Measurements from ENCODE around the gene EEFSEC.

Gene EEFSEC

DNA sequence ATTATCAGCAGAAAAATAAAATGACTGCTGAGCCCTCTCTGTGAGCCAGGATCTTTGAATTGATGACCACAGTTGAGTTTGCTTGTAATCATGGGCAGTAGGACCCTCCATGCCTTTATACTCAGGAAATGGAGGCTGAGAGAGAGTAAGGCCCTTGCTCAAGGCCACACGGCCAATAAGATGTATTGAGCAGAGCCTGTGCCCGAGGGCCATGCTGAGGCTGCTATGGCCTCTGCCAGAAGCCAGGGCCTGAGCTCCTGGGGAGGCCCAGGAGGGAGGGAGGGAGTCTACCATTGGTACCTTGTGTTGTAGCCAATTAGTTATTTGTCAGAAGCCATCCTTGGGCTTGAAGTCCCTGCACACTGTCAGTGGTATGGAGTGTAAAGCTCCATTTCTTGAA lies 162.0 kb downstream of the EEFSEC start:
- TF ChIP-seq HDGF (IDR thresholded peaks at IDR 0.05; ENCODE audit: borderline replicate concordance) (no peak), FOXK2 (IDR thresholded peaks at IDR 0.05) (no peak), NFRKB (IDR thresholded peaks at IDR 0.05) (no peak), ZNF384 (IDR thresholded peaks at IDR 0.05) (no peak), BHLHE40 (IDR thresholded peaks at IDR 0.05; ENCODE audit: borderline replicate concordance) (no peak)
- ChIA-PET CTCF (no interaction called here), POLR2A (no interaction called here)
- DNase-seq (ENCODE audit: extremely low spot score), result no peak

DNA sequence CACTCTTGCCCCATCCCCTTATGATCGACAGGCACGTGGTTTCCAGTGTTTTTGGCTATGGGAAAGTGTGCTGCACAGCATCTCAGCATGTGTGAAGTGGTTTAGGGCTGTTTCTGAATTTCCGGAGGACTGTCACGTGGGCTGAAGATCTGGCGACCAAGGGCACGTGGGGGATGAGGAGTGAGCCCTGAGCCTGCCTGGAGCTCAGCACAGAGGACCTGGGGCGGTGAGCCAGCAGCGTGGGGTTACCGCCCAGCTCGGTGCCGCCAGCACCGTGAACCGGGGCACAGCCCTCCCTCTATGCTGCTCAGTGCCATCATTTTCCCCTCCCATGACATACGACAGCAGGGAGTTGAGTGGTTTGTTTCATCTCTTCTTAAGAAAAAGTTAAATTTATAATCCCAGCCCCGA lies 163.2 kb downstream of the EEFSEC start:
- ChIA-PET POLR2A (no interaction called here), CTCF (no interaction called here)
- TF ChIP-seq SP1 (IDR thresholded peaks at IDR 0.05) (no peak), FOXK2 (IDR thresholded peaks at IDR 0.05) (no peak), ZNF384 (IDR thresholded peaks at IDR 0.05) (no peak), ARNT (IDR thresholded peaks at IDR 0.05) (no peak), ELF4 (IDR thresholded peaks at IDR 0.05) (no peak), L3MBTL2 (conservative IDR thresholded peaks at IDR 0.05) (no peak)
- TF ChIP-seq, protein P1, sequence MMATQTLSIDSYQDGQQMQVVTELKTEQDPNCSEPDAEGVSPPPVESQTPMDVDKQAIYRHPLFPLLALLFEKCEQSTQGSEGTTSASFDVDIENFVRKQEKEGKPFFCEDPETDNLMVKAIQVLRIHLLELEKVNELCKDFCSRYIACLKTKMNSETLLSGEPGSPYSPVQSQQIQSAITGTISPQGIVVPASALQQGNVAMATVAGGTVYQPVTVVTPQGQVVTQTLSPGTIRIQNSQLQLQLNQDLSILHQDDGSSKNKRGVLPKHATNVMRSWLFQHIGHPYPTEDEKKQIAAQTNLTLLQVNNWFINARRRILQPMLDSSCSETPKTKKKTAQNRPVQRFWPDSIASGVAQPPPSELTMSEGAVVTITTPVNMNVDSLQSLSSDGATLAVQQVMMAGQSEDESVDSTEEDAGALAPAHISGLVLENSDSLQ (IDR thresholded peaks at IDR 0.05), result no peak
- DNase-seq (ENCODE audit: extremely low spot score), result no peak

DNA sequence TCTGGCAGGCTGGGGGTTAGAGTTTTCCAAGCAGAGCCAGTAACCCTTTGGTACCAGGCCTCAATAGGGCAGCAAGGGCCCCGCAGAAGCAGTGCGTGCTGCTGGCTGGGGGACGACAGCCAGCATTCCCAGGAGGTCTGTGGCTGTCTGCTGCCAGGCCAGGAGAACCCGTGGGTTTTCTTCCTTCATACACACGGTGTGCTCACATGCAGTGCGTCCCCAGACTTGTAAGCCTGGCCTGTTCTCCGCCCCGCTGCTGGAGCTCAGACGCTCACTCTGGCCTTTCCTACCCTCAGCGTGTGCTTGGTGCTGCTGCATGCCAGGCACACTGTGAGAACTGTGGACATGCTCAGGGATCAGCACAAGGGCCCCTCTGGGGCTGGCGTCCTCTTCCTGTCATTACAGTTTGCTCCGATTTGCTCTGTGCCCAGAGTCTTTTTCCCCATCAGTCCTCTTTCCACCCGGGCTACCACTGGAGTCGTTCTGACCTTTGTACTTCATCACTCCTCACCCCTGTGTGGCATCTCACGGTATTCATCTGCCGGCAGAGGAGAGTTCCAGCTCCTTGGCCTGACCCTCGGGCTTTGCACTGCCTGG lies 163.9 kb downstream of the EEFSEC start:
- DNase-seq (ENCODE audit: extremely low spot score), result no peak
- POLR2A ChIA-PET, result no interaction called here
- CTCF ChIA-PET, result no interaction called here
- TF ChIP-seq, protein P1 (IDR thresholded peaks at IDR 0.05), result no peak
- TF ChIP-seq LEF1 (IDR thresholded peaks at IDR 0.05; ENCODE audit: borderline replicate concordance) (no peak), CTBP1 (IDR thresholded peaks at IDR 0.05; ENCODE audit: borderline replicate concordance) (no peak), ZNF384 (IDR thresholded peaks at IDR 0.05) (no peak), SUZ12 (IDR thresholded peaks at IDR 0.05) (no peak), ARNT (IDR thresholded peaks at IDR 0.05) (no peak), HDGF (IDR thresholded peaks at IDR 0.05; ENCODE audit: borderline replicate concordance) (no peak), TARDBP (IDR thresholded peaks at IDR 0.05) (no peak)

DNA sequence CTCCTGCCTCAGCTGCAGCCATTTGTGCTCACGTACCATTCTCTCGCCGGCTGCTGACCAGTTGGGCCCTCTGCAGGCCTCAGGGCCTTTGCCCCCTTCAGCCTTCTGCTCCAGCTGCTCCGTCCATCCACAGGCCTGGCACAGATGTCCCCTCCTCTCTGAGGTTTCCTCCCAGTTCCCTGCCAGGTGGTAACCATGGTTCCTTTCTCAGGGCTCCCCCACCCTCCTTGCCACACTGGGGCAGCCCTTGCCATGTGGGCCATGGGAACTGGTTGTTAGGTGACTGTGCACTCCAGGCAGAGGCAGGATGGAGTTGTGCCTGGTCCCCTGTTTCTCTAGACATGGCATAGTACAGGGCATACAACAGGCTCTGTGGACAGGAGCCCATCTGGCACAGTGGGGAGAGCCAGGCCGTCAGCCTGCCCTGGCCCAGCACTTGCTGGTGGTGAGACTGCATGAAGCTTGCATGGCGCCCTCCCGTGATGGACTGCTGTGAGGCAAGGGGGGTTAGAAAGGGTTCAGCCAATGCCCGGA lies 164.5 kb downstream of the EEFSEC start:
- POLR2A ChIA-PET, result no interaction called here
- CTCF ChIA-PET, result no interaction called here
- TF ChIP-seq, protein P1 (IDR thresholded peaks at IDR 0.05), result no peak
- TF ChIP-seq SUZ12 (IDR thresholded peaks at IDR 0.05) (no peak), SP1 (IDR thresholded peaks at IDR 0.05) (no peak), NFRKB (IDR thresholded peaks at IDR 0.05) (no peak), ARNT (IDR thresholded peaks at IDR 0.05) (no peak), HDGF (IDR thresholded peaks at IDR 0.05; ENCODE audit: borderline replicate concordance) (no peak)
- no peak for DNase-seq (ENCODE audit: extremely low spot score)

DNA sequence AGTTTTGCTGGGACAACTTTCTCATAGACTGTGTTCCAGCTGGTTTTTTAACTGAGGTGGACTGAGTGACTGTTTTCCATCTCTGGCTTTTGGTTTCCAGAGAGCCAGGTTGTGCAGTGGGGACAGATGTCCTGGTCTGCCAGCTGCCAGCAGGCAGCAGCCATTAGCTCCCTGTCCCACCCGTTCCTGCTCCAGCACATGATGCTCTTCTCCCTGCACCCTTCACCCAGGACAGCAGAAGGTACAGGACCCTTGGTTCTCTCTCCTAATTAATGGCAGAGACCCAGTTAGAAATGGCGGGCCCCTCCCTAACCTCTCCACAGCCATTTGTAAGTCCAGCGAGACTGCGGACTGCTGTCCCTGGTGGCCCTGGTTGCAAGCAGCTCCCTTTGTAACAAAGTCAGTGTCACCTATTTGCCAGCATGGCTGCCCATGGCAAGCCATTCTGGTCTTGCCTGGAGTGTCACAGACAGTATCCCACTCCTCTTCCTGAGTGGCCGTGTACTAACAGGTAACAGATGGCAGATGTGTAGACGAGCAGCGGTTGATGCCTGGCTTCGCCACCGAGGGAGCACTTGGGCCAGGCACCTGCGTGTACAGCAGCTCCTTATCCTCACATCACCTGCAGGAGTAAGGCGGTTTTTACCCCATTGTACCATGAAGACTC lies 165.1 kb downstream of the EEFSEC start:
- ChIA-PET POLR2A (no interaction called here), CTCF (no interaction called here)
- DNase-seq (ENCODE audit: extremely low spot score), result no peak
- TF ChIP-seq ZNF384 (IDR thresholded peaks at IDR 0.05) (no peak), ELF4 (IDR thresholded peaks at IDR 0.05) (no peak), SUZ12 (IDR thresholded peaks at IDR 0.05) (no peak), FOXK2 (IDR thresholded peaks at IDR 0.05) (no peak), SP1 (IDR thresholded peaks at IDR 0.05) (no peak), CTBP1 (IDR thresholded peaks at IDR 0.05; ENCODE audit: borderline replicate concordance) (no peak), LEF1 (IDR thresholded peaks at IDR 0.05; ENCODE audit: borderline replicate concordance) (no peak), TARDBP (IDR thresholded peaks at IDR 0.05) (no peak), L3MBTL2 (conservative IDR thresholded peaks at IDR 0.05) (no peak), BHLHE40 (IDR thresholded peaks at IDR 0.05; ENCODE audit: borderline replicate concordance) (no peak), ARNT (IDR thresholded peaks at IDR 0.05) (no peak)
- TF ChIP-seq, protein P1 (IDR thresholded peaks at IDR 0.05), result no peak

DNA sequence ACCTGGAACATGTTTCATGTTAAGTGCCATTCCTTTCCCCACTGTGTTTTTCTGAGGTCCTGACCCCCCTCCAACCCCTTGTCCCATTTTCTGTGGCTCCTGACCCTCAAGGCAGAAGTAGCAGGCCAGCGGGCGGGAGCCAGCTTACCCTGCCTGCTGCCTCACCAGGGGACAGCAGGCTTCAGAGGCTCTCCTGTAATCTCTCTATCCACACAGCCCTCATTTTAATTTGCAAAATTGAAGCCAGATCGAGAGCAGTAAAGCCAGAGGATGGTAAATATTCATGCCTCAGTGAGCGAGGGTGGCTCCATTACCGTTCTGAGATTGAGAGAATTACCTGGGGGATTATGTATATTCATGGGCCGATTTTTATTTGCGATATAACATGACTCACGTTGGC lies 165.8 kb downstream of the EEFSEC start:
- ChIA-PET CTCF (no interaction called here), POLR2A (no interaction called here)
- TF ChIP-seq FOXA1 (IDR thresholded peaks at IDR 0.05) (no peak), CTBP1 (IDR thresholded peaks at IDR 0.05; ENCODE audit: borderline replicate concordance) (no peak), TARDBP (IDR thresholded peaks at IDR 0.05) (no peak), FOXM1 (IDR thresholded peaks at IDR 0.05; ENCODE audit: borderline replicate concordance) (no peak), L3MBTL2 (conservative IDR thresholded peaks at IDR 0.05) (no peak), LEF1 (IDR thresholded peaks at IDR 0.05; ENCODE audit: borderline replicate concordance) (no peak), HDGF (IDR thresholded peaks at IDR 0.05; ENCODE audit: borderline replicate concordance) (no peak), BHLHE40 (IDR thresholded peaks at IDR 0.05; ENCODE audit: borderline replicate concordance) (no peak), ZNF384 (IDR thresholded peaks at IDR 0.05) (no peak), NFRKB (IDR thresholded peaks at IDR 0.05) (no peak), SP1 (IDR thresholded peaks at IDR 0.05) (no peak), ELF4 (IDR thresholded peaks at IDR 0.05) (no peak), ARNT (IDR thresholded peaks at IDR 0.05) (no peak), FOXK2 (IDR thresholded peaks at IDR 0.05) (no peak), SUZ12 (IDR thresholded peaks at IDR 0.05) (no peak)
- TF ChIP-seq, protein P1 (IDR thresholded peaks at IDR 0.05), result no peak
- DNase-seq (ENCODE audit: extremely low spot score), result no peak

Measured in HEK293T (cell line).